T-cell (primary cell): ENCODE measurements around the gene ADAMTS12. TPM values are rescaled to one million over a fixed set of nuclear protein-coding genes. Genes with fewer than 3 reads are reported as not detected.

ENCODE experiments used
- ATAC-seq, 4 experiments: fragments of 200-7000 bp in 3 of 4; fragments of 150-1000 bp in 1 of 4; cut with Tn5 transposase; replicated peaks in 1 of 4; 1 replicate in 3 of 4; 2 replicates in 1 of 4; pipeline ENCODE4 v1.10.0; 2021; ENCODE audit warnings: moderate library complexity in 3 of 4, mild to moderate bottlenecking in 2 of 4, moderate number of reproducible peaks in 1 of 4
- CTCF ChIA-PET, 2 donors: fragments of 300-600 bp; sonication (Branson Sonifier 250); formaldehyde crosslinking; loops; one replicate each; lab custom pipeline; 2022; ENCODE audit warnings: antibody characterized with exemption in 2 of 2; lab: Charles Lee
- POLR2A ChIA-PET, 2 donors: fragments of 300-600 bp; sonication (Branson Sonifier 250); formaldehyde crosslinking; loops; one replicate each; lab custom pipeline; 2022; ENCODE audit warnings: antibody characterized with exemption in 2 of 2; lab: Charles Lee
- DNase-seq, 35 experiments: peaks; one replicate each; pipeline versions ENCODE4 v3.0.0 to v3.0.0-alpha.2; 2013 to 2023
- H3K27ac ChIP-seq: one replicate; pipeline ENCODE4 v1.5.1; 2013; ENCODE audit warnings: low read length
- H3K27me3 ChIP-seq, 2 experiments: replicated peaks in 1 of 2; 1 replicate in 1 of 2; 2 replicates in 1 of 2; pipeline versions ENCODE4 v1.6.1 to v1.7.0; 2013; ENCODE audit warnings: low read length in 1 of 2, mixed read lengths in 1 of 2; ENCODE audit not compliant: control insufficient read depth in 2 of 2, insufficient read depth in 2 of 2; ENCODE audit errors: extremely low read depth in 1 of 2
- H3K36me3 ChIP-seq, 2 donors: 1 replicate in 1 of 2; 2 replicates in 1 of 2; pipeline versions ENCODE4 v1.6.1 to v1.7.0; 2013; ENCODE audit warnings: low read length in 1 of 2; ENCODE audit not compliant: control insufficient read depth in 2 of 2, insufficient read depth in 1 of 2; ENCODE audit errors: extremely low read depth in 1 of 2
- H3K4me1 ChIP-seq, 2 experiments: 1 replicate in 1 of 2; 2 replicates in 1 of 2; pipeline versions ENCODE4 v1.6.1 to v1.7.0; 2013; ENCODE audit warnings: low read length in 2 of 2, mixed read lengths in 1 of 2; ENCODE audit not compliant: insufficient read depth in 2 of 2, control insufficient read depth in 1 of 2; ENCODE audit errors: extremely low read depth in 1 of 2
- H3K4me3 ChIP-seq, 2 donors: 1 replicate in 1 of 2; 2 replicates in 1 of 2; pipeline versions ENCODE4 v1.5.1 to v1.7.0; 2013; ENCODE audit warnings: mild to moderate bottlenecking in 2 of 2, low read length in 1 of 2, moderate library complexity in 1 of 2; ENCODE audit not compliant: control insufficient read depth in 1 of 2; ENCODE audit errors: extremely low read depth in 1 of 2
- H3K9me3 ChIP-seq: 2 replicates; pipeline ENCODE4 v1.7.0; 2013
- H3K27ac Mint-ChIP-seq, 2 donors: one replicate each; pipeline ENCODE4 v1.8.0; 2020 to 2021; ENCODE audit warnings: mild to moderate bottlenecking in 2 of 2, mixed read lengths in 2 of 2
- H3K27me3 Mint-ChIP-seq, 2 donors: one replicate each; pipeline ENCODE4 v1.8.0; 2021 to 2022; ENCODE audit warnings: mixed read lengths in 2 of 2
- H3K36me3 Mint-ChIP-seq: one replicate; pipeline ENCODE4 v1.8.0; 2021; ENCODE audit warnings: mixed read lengths
- H3K4me1 Mint-ChIP-seq, 3 donors: one replicate each; pipeline ENCODE4 v1.8.0; 2020 to 2022; ENCODE audit warnings: mixed read lengths in 3 of 3, mild to moderate bottlenecking in 1 of 3
- H3K4me3 Mint-ChIP-seq, 3 donors: one replicate each; pipeline ENCODE4 v1.8.0; 2020 to 2022; ENCODE audit warnings: mild to moderate bottlenecking in 3 of 3, mixed read lengths in 3 of 3, moderate library complexity in 3 of 3
- H3K9me3 Mint-ChIP-seq, 3 donors: one replicate each; pipeline ENCODE4 v1.8.0; 2020 to 2022; ENCODE audit warnings: mixed read lengths in 3 of 3
- WGBS: methylation state at CpG from one replicate; pipeline ENCODE4 v1.1.5; 2013; ENCODE audit warnings: missing lambda C conversion rate; ENCODE audit not compliant: insufficient coverage; 5-methylcytosine and 5-hydroxymethylcytosine counted together
- total RNA-seq, 35 experiments: library from RNA in 6 of 35; stranded (reverse) in 6 of 35; fragments of 120-200 nt in 1 of 35; gene quantifications; one replicate each; pipeline versions ENCODE4 v1.2.1 to v1.2.4 and lab custom pipeline; 2013 to 2026

Gene ADAMTS12
- total RNA-seq, 5 donors from 2014 or later (not counting 1 experiment from before 2014, with no cell fraction given), result 0.03 TPM; not detected in 4

DNA sequence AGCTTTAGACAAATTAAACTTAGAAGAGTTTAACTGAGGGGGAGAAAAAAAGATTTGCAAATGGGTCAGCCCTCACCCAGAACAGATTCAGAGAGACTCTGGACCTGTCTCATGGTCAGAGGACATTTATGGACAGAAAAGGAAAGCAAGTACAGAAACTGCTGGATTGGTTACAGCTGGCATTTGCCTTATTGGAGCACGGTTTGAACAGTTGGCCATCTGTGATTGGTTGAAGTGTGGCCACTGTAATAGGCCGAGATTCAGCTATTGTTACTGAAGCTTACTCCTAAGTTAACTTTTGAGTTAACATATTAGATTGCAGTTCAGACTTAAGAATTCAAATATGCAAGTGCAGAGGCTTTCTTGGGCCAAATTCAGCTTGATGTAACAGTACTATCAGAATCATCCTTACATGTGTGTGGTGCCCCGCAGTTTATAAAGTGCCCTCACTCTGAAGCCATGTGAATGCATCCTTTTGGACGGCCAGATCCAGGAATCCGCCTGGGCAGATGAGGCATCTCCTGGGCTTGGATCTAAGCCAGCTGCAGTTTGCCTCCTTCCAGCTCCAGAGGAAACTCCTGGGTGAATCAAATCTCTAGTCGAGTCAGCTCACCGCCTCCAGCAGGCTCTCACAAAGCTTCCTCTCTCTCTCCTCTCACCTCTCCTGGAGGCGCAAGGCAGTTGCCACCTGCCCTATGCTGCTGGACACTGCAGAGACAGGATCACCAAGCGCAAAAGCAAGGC lies 165.2 kb downstream of the ADAMTS12 start:
- Histone ChIP-seq H3K4me3 (no peak overlapping the region), H3K9me3 (no peaks in the 10 kb centered on the region), H3K4me1 (no peaks in the 10 kb centered on the region), H3K27me3 (peaks cover 0 to 4% of the 10 kb centered on the region in 2 experiments), H3K27ac (no peak overlapping the region), H3K36me3 (no peaks in the 10 kb centered on the region)
- H3K9me3 Mint-ChIP-seq, result no peaks in the 10 kb centered on the region
- DNase-seq, result no peak
- no peak overlapping the region for H3K4me3 Mint-ChIP-seq
- no peaks in the 10 kb centered on the region for H3K4me1 Mint-ChIP-seq
- ATAC-seq, result no peak
- 83% methylated on average over 6 of the region's 9 CpGs for WGBS
- H3K36me3 Mint-ChIP-seq, result no peaks in the 10 kb centered on the region
- ChIA-PET CTCF (no interaction called here), POLR2A (no interaction called here)
- no peak overlapping the region for H3K27ac Mint-ChIP-seq
- H3K27me3 Mint-ChIP-seq, result peaks cover 2 to 12% of the 10 kb centered on the region in 2 donors

DNA sequence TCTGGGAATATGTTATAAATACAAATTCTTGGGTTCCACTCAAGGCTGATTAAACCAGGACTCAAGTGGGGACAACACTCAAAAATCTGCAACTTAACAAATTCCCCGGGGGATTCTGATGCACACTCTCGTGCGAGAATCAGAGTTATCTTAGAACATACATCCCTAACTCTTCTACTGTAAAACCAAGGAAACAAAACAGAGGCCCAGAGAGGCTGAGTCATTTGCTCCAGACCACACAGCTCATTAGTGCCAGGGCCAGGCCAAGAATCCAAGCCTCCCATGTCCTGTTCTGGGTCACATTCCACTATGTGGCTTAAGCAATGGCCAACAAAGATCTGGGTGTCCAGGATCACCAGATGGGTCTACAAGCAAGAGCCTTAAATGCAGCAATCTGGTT lies 166.0 kb downstream of the ADAMTS12 start:
- ATAC-seq, result no peak
- no peaks in the 10 kb centered on the region for H3K36me3 ChIP-seq

GRCh38 chr5:33721491-33722200 lies 170.1 kb downstream of the ADAMTS12 start:
- no peak overlapping the region for H3K4me3 Mint-ChIP-seq
- no peaks in the 10 kb centered on the region for H3K9me3 Mint-ChIP-seq
- H3K27ac Mint-ChIP-seq, result no peak overlapping the region
- ATAC-seq (no peak), DNase-seq (no peak)
- Histone ChIP-seq H3K27ac (no peak overlapping the region), H3K27me3 (no peaks in the 10 kb centered on the region), H3K36me3 (no peaks in the 10 kb centered on the region), H3K4me3 (no peak overlapping the region), H3K9me3 (no peaks in the 10 kb centered on the region), H3K4me1 (no peaks in the 10 kb centered on the region)
- H3K36me3 Mint-ChIP-seq, result no peaks in the 10 kb centered on the region
- CTCF ChIA-PET, result no interaction called here
- H3K4me1 Mint-ChIP-seq, result no peaks in the 10 kb centered on the region
- no peaks in the 10 kb centered on the region for H3K27me3 Mint-ChIP-seq
- POLR2A ChIA-PET, result no interaction called here
- whole genome bisulfite sequencing, result 58% methylated on average over 5 of the region's 6 CpGs

More for the DNA sequence above, 166.0 kb downstream of the ADAMTS12 start:
- DNase-seq, result no peak
- no peaks in the 10 kb centered on the region for H3K9me3 ChIP-seq
- Mint-ChIP-seq H3K36me3 (no peaks in the 10 kb centered on the region), H3K4me1 (no peaks in the 10 kb centered on the region), H3K4me3 (no peak overlapping the region), H3K27me3 (peaks cover 0 to 6% of the 10 kb centered on the region in 2 donors), H3K27ac (no peak overlapping the region), H3K9me3 (no peaks in the 10 kb centered on the region)
- 88% methylated on average over 3 of the region's 3 CpGs for WGBS
- ChIA-PET POLR2A (no interaction called here), CTCF (no interaction called here)
- H3K4me1 ChIP-seq, result no peaks in the 10 kb centered on the region
- H3K4me3 ChIP-seq, result no peak overlapping the region
- no peaks in the 10 kb centered on the region for H3K27me3 ChIP-seq
- no peak overlapping the region for H3K27ac ChIP-seq

- CTCF ChIA-PET, result no interaction called here
- DNase-seq, result no peak
- Histone ChIP-seq H3K27me3 (no peaks in the 10 kb centered on the region), H3K4me1 (no peaks in the 10 kb centered on the region), H3K9me3 (no peaks in the 10 kb centered on the region), H3K27ac (no peak overlapping the region), H3K4me3 (no peak overlapping the region), H3K36me3 (no peaks in the 10 kb centered on the region)
- ATAC-seq, result no peak
- Mint-ChIP-seq H3K36me3 (no peaks in the 10 kb centered on the region), H3K27ac (no peak overlapping the region), H3K9me3 (no peaks in the 10 kb centered on the region), H3K27me3 (no peaks in the 10 kb centered on the region), H3K4me3 (no peak overlapping the region), H3K4me1 (no peaks in the 10 kb centered on the region)
- POLR2A ChIA-PET, result no interaction called here
- no CpG with 5 or more reads among the region's 1 CpG for WGBS
These were observed 171.6 kb downstream of the ADAMTS12 start for GRCh38 chr5:33720176-33720575.

GRCh38 chr5:33719769-33720168 lies 172.0 kb downstream of the ADAMTS12 start:
- H3K27me3 Mint-ChIP-seq, result no peaks in the 10 kb centered on the region
- no peaks in the 10 kb centered on the region for H3K9me3 Mint-ChIP-seq
- no peaks in the 10 kb centered on the region for H3K36me3 Mint-ChIP-seq

GRCh38 chr5:33715661-33716060 lies 176.1 kb downstream of the ADAMTS12 start:
- Histone ChIP-seq H3K27me3 (no peaks in the 10 kb centered on the region), H3K27ac (no peak overlapping the region), H3K9me3 (no peaks in the 10 kb centered on the region), H3K36me3 (no peaks in the 10 kb centered on the region), H3K4me1 (no peaks in the 10 kb centered on the region), H3K4me3 (no peak overlapping the region)
- Mint-ChIP-seq H3K9me3 (peaks cover 0 to 4% (median 0%) of the 10 kb centered on the region in 3 donors), H3K36me3 (no peaks in the 10 kb centered on the region), H3K27ac (no peak overlapping the region), H3K4me3 (no peak overlapping the region), H3K27me3 (no peaks in the 10 kb centered on the region), H3K4me1 (no peaks in the 10 kb centered on the region)
- ChIA-PET POLR2A (no interaction called here), CTCF (no interaction called here)
- WGBS, result no CpG with 5 or more reads among the region's 1 CpG
- DNase-seq (no peak), ATAC-seq (no peak)

More at GRCh38 chr5:33719769-33720168, 172.0 kb downstream of the ADAMTS12 start:
- Histone ChIP-seq H3K36me3 (no peaks in the 10 kb centered on the region), H3K27ac (no peak overlapping the region), H3K4me3 (no peak overlapping the region), H3K27me3 (no peaks in the 10 kb centered on the region), H3K4me1 (no peaks in the 10 kb centered on the region), H3K9me3 (no peaks in the 10 kb centered on the region)
- Mint-ChIP-seq H3K4me1 (no peaks in the 10 kb centered on the region), H3K4me3 (no peak overlapping the region), H3K27ac (no peak overlapping the region)
- POLR2A ChIA-PET, result no interaction called here
- ATAC-seq, result no peak
- CTCF ChIA-PET, result no interaction called here
- DNase-seq, result no peak
- WGBS, result no CpG with 5 or more reads among the region's 1 CpG
